Measurements from ENCODE around the gene KIF1A. TPM values are rescaled to one million over a fixed set of nuclear protein-coding genes. Genes with fewer than 3 reads are reported as not detected.

The KIF1A gene
- polyA plus RNA-seq, 1 donor from 2014 or later, result 63.4 TPM

GRCh38 chr2:240731178-240731545 is 88.9 kb downstream of the KIF1A start:
- no peaks in the 10 kb centered on the region for H3K36me3 ChIP-seq (ENCODE audit: insufficient read depth, low read length)

GRCh38 chr2:240730501-240731177 is 89.4 kb downstream of the KIF1A start:
- TF ChIP-seq EP300 (conservative IDR thresholded peaks at IDR 0.05; ENCODE audit: poor library complexity, severe bottlenecking), result no peak
- TF ChIP-seq CTCF (IDR thresholded peaks at IDR 0.05; ENCODE audit: poor library complexity, severe bottlenecking), result no peak
- no peak for TF ChIP-seq MXI1 (conservative IDR thresholded peaks at IDR 0.05; ENCODE audit: poor library complexity, severe bottlenecking)
- TF ChIP-seq REST (IDR thresholded peaks at IDR 0.05; ENCODE audit: borderline replicate concordance), result no peak
- TF ChIP-seq EZH2 (IDR thresholded peaks at IDR 0.05; ENCODE audit: borderline replicate concordance, insufficient read depth, low read length, poor library complexity, severe bottlenecking), result no peak
- TF ChIP-seq TAF1 (IDR thresholded peaks at IDR 0.05; ENCODE audit: low read depth), result no peak
- TF ChIP-seq POLR2AphosphoS5 (IDR thresholded peaks at IDR 0.05), result no peak
- TF ChIP-seq RAD21 (conservative IDR thresholded peaks at IDR 0.05), result no peak
- TF ChIP-seq SMC3 (conservative IDR thresholded peaks at IDR 0.05; ENCODE audit: poor library complexity), result no peak
- Histone ChIP-seq H3K27me3 (ENCODE audit: insufficient read depth, low read depth, low read length) (no peaks in the 10 kb centered on the region), H3K4me2 (ENCODE audit: low read length) (no peak overlapping the region), H3K4me3 (ENCODE audit: low read length) (no peak overlapping the region), H3K27ac (ENCODE audit: low read length) (no peak overlapping the region), H4K20me1 (ENCODE audit: insufficient read depth) (no peaks in the 10 kb centered on the region), H3K36me3 (ENCODE audit: insufficient read depth, low read length) (no peaks in the 10 kb centered on the region), H3K9me2 (ENCODE audit: insufficient read depth, low read length) (no peaks in the 10 kb centered on the region), H3F3A (ENCODE audit: insufficient read depth, low read length, poor library complexity, severe bottlenecking) (no peaks in the 10 kb centered on the region), H3K79me2 (replicated peaks; ENCODE audit: insufficient read depth, low read length) (no peaks in the 10 kb centered on the region), H3K9ac (ENCODE audit: low read length) (no peak overlapping the region), H2AFZ (ENCODE audit: low read depth, low read length) (no peak overlapping the region), H3K9me3 (ENCODE audit: low read length) (no peaks in the 10 kb centered on the region)

More at GRCh38 chr2:240731178-240731545, 88.9 kb downstream of the KIF1A start:
- no peak overlapping the region for H3K27ac ChIP-seq (ENCODE audit: low read length)
- no peaks in the 10 kb centered on the region for H3K79me2 ChIP-seq (replicated peaks; ENCODE audit: insufficient read depth, low read length)
- H3K4me3 ChIP-seq (ENCODE audit: low read length), result no peak overlapping the region
- no peak for TF ChIP-seq POLR2AphosphoS5 (IDR thresholded peaks at IDR 0.05)
- no peak for TF ChIP-seq TAF1 (IDR thresholded peaks at IDR 0.05; ENCODE audit: low read depth)
- no peak for TF ChIP-seq RAD21 (conservative IDR thresholded peaks at IDR 0.05)
- no peak for TF ChIP-seq MXI1 (conservative IDR thresholded peaks at IDR 0.05; ENCODE audit: poor library complexity, severe bottlenecking)
- no peak for TF ChIP-seq CTCF (IDR thresholded peaks at IDR 0.05; ENCODE audit: poor library complexity, severe bottlenecking)
- no peak for TF ChIP-seq EP300 (conservative IDR thresholded peaks at IDR 0.05; ENCODE audit: poor library complexity, severe bottlenecking)
- TF ChIP-seq EZH2 (IDR thresholded peaks at IDR 0.05; ENCODE audit: borderline replicate concordance, insufficient read depth, low read length, poor library complexity, severe bottlenecking), result no peak
- no peak overlapping the region for H2AFZ ChIP-seq (ENCODE audit: low read depth, low read length)
- H3K9me2 ChIP-seq (ENCODE audit: insufficient read depth, low read length), result no peaks in the 10 kb centered on the region
- no peak overlapping the region for H3K9ac ChIP-seq (ENCODE audit: low read length)
- H3K4me2 ChIP-seq (ENCODE audit: low read length), result no peak overlapping the region
- H3F3A ChIP-seq (ENCODE audit: insufficient read depth, low read length, poor library complexity, severe bottlenecking), result no peaks in the 10 kb centered on the region
- no peaks in the 10 kb centered on the region for H3K9me3 ChIP-seq (ENCODE audit: low read length)
- no peaks in the 10 kb centered on the region for H4K20me1 ChIP-seq (ENCODE audit: insufficient read depth)
- H3K27me3 ChIP-seq (ENCODE audit: insufficient read depth, low read depth, low read length), result no peaks in the 10 kb centered on the region
